Neural cell (in vitro differentiated cells): ENCODE data around the gene EBLN2. TPM values are rescaled to one million over a fixed set of nuclear protein-coding genes. Genes with fewer than 3 reads are reported as not detected.

Experiments
- H2AFZ ChIP-seq: fragments of 200-600, 300-800 bp; sonication (generic), shearing (Covaris generic); 2 replicates; pipeline ENCODE4 v1.6.0; 2014; ENCODE audit warnings: low read depth, mild to moderate bottlenecking, antibody characterized with exemption, low read length, moderate library complexity
- H3F3A ChIP-seq: fragments of 200-600 bp; shearing (Covaris generic); 2 replicates; pipeline ENCODE4 v1.6.1; 2016; ENCODE audit warnings: mild to moderate bottlenecking, moderate library complexity, mixed read lengths, antibody characterized with exemption, low read length; ENCODE audit not compliant: insufficient read depth, poor library complexity, severe bottlenecking
- H3K27ac ChIP-seq: fragments of 200-600, 300-800 bp; sonication (generic), shearing (Covaris generic); 2 replicates; pipeline ENCODE4 v1.5.1; 2014; ENCODE audit warnings: mild to moderate bottlenecking, low read length, moderate library complexity
- H3K27me3 ChIP-seq: fragments of 300-800, 200-600 bp; sonication (generic), shearing (Covaris generic); 2 replicates; pipeline ENCODE4 v1.6.0; 2014; ENCODE audit warnings: mild to moderate bottlenecking, low read depth, low read length, moderate library complexity; ENCODE audit not compliant: insufficient read depth
- H3K36me3 ChIP-seq: fragments of 300-800, 200-600 bp; sonication (generic), shearing (Covaris generic); 2 replicates; pipeline ENCODE4 v1.5.1; 2014; ENCODE audit warnings: mild to moderate bottlenecking, antibody characterized with exemption, low read length, moderate library complexity; ENCODE audit not compliant: insufficient read depth
- H3K4me2 ChIP-seq: fragments of 300-800, 200-600 bp; sonication (generic), shearing (Covaris generic); 2 replicates; pipeline ENCODE4 v1.6.0; 2014; ENCODE audit warnings: mild to moderate bottlenecking, low read length
- H3K4me3 ChIP-seq: fragments of 300-800, 200-600 bp; sonication (generic), shearing (Covaris generic); 2 replicates; pipeline ENCODE4 v1.5.1; 2014; ENCODE audit warnings: mild to moderate bottlenecking, low read length, moderate library complexity
- H3K79me2 ChIP-seq: fragments of 200-600 bp; shearing (Covaris generic); replicated peaks from 2 replicates; pipeline ENCODE4 v1.6.0; 2014; ENCODE audit warnings: mild to moderate bottlenecking, low read length, moderate library complexity; ENCODE audit not compliant: insufficient read depth
- H3K9ac ChIP-seq: fragments of 300-800, 200-600 bp; sonication (generic), shearing (Covaris generic); 2 replicates; pipeline ENCODE4 v1.6.1; 2016; ENCODE audit warnings: mild to moderate bottlenecking, low read length, mixed read lengths
- H3K9me2 ChIP-seq: fragments of 200-600 bp; shearing (Covaris generic); 2 replicates; pipeline ENCODE4 v1.6.1; 2016; ENCODE audit warnings: mild to moderate bottlenecking, low read length, mixed read lengths; ENCODE audit not compliant: insufficient read depth
- H3K9me3 ChIP-seq: fragments of 200-600, 300-800 bp; sonication (generic), shearing (Covaris generic); 2 replicates; pipeline ENCODE4 v1.6.1; 2016; ENCODE audit warnings: mild to moderate bottlenecking, mixed run types, low read length, moderate library complexity, mixed read lengths
- H4K20me1 ChIP-seq: fragments of 200-600 bp; shearing (Covaris generic); 2 replicates; pipeline ENCODE4 v1.6.1; 2016; ENCODE audit warnings: mild to moderate bottlenecking, mixed run types; ENCODE audit not compliant: insufficient read depth
- CTCF ChIP-seq: fragments of 450-650 bp; IDR thresholded peaks from 2 replicates; pipeline ENCODE4 v1.5.1; 2014; ENCODE audit warnings: antibody characterized with exemption, mild to moderate bottlenecking, moderate library complexity; ENCODE audit not compliant: poor library complexity, severe bottlenecking
- EP300 ChIP-seq: fragments of 450-650 bp; conservative IDR thresholded peaks from 2 replicates; pipeline ENCODE4 v1.6.1; 2014; ENCODE audit warnings: antibody characterized with exemption, mild to moderate bottlenecking, moderate library complexity; ENCODE audit not compliant: poor library complexity, severe bottlenecking
- EZH2 ChIP-seq: fragments of 200-600, 300-800 bp; shearing (Covaris generic), sonication (generic); IDR thresholded peaks from 2 replicates; pipeline ENCODE4 v1.6.1; 2014; ENCODE audit warnings: antibody characterized with exemption, low read length, borderline replicate concordance, mild to moderate bottlenecking; ENCODE audit not compliant: insufficient read depth, poor library complexity, severe bottlenecking
- MXI1 ChIP-seq: fragments of 450-650 bp; conservative IDR thresholded peaks from 2 replicates; pipeline ENCODE4 v1.6.1; 2014; ENCODE audit warnings: antibody characterized with exemption, mild to moderate bottlenecking; ENCODE audit not compliant: poor library complexity, severe bottlenecking
- POLR2AphosphoS5 ChIP-seq: IDR thresholded peaks from 2 replicates; pipeline ENCODE4 v1.6.1; 2012
- RAD21 ChIP-seq: fragments of 450-650 bp; conservative IDR thresholded peaks from 2 replicates; pipeline ENCODE4 v1.6.1; 2014; ENCODE audit warnings: antibody characterized with exemption, mild to moderate bottlenecking, moderate library complexity
- SMC3 ChIP-seq: fragments of 450-650 bp; conservative IDR thresholded peaks from 2 replicates; pipeline ENCODE4 v1.6.1; 2014; ENCODE audit warnings: antibody characterized with exemption, mild to moderate bottlenecking, moderate library complexity; ENCODE audit not compliant: poor library complexity
- TAF1 ChIP-seq: IDR thresholded peaks from 2 replicates; pipeline ENCODE4 v1.6.1; 2012; ENCODE audit warnings: low read depth
- polyA plus RNA-seq: library from polyadenylated mRNA; depleted of rRNA; stranded (reverse); fragments of >200 nt; gene quantifications from 2 replicates; pipeline ENCODE4 v1.2.3, GENCODE V29; 2014
- TF ChIP-seq, protein P1 (sequence below): IDR thresholded peaks from 2 replicates; pipeline ENCODE4 v1.6.1; 2012; ENCODE audit warnings: borderline replicate concordance

Gene EBLN2
- polyA plus RNA-seq, 1 donor from 2014 or later = 8.3 TPM

GRCh38 chr3:73081140-73081539, 19.7 kb downstream of the EBLN2 start:
- H2AFZ ChIP-seq = no peak overlapping the region
- TF ChIP-seq MXI1 (no peak), SMC3 (no peak), POLR2AphosphoS5 (no peak), RAD21 (no peak), CTCF (no peak), EP300 (no peak), EZH2 (no peak), TAF1 (no peak)
- TF ChIP-seq, protein P1, sequence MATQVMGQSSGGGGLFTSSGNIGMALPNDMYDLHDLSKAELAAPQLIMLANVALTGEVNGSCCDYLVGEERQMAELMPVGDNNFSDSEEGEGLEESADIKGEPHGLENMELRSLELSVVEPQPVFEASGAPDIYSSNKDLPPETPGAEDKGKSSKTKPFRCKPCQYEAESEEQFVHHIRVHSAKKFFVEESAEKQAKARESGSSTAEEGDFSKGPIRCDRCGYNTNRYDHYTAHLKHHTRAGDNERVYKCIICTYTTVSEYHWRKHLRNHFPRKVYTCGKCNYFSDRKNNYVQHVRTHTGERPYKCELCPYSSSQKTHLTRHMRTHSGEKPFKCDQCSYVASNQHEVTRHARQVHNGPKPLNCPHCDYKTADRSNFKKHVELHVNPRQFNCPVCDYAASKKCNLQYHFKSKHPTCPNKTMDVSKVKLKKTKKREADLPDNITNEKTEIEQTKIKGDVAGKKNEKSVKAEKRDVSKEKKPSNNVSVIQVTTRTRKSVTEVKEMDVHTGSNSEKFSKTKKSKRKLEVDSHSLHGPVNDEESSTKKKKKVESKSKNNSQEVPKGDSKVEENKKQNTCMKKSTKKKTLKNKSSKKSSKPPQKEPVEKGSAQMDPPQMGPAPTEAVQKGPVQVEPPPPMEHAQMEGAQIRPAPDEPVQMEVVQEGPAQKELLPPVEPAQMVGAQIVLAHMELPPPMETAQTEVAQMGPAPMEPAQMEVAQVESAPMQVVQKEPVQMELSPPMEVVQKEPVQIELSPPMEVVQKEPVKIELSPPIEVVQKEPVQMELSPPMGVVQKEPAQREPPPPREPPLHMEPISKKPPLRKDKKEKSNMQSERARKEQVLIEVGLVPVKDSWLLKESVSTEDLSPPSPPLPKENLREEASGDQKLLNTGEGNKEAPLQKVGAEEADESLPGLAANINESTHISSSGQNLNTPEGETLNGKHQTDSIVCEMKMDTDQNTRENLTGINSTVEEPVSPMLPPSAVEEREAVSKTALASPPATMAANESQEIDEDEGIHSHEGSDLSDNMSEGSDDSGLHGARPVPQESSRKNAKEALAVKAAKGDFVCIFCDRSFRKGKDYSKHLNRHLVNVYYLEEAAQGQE = no peak
- no peaks in the 10 kb centered on the region for H3K9me2 ChIP-seq
- no peaks in the 10 kb centered on the region for H3F3A ChIP-seq
- no peaks in the 10 kb centered on the region for H4K20me1 ChIP-seq
- H3K27ac ChIP-seq = no peak overlapping the region
- no peak overlapping the region for H3K4me3 ChIP-seq
- H3K9me3 ChIP-seq = no peaks in the 10 kb centered on the region
- no peak overlapping the region for H3K4me2 ChIP-seq
- H3K9ac ChIP-seq = no peak overlapping the region
- H3K27me3 ChIP-seq = no peaks in the 10 kb centered on the region
- H3K36me3 ChIP-seq = no peaks in the 10 kb centered on the region
- no peaks in the 10 kb centered on the region for H3K79me2 ChIP-seq

GRCh38 chr3:73084170-73084569, 22.7 kb downstream of the EBLN2 start:
- TF ChIP-seq MXI1 = no peak
- TF ChIP-seq POLR2AphosphoS5 = no peak
- TF ChIP-seq EP300 = no peak
- TF ChIP-seq CTCF = no peak
- no peak for TF ChIP-seq SMC3
- no peak for TF ChIP-seq RAD21
- TF ChIP-seq EZH2 = no peak
- TF ChIP-seq, protein P1 = no peak
- TF ChIP-seq TAF1 = no peak
- no peaks in the 10 kb centered on the region for H3K27me3 ChIP-seq

More at GRCh38 chr3:73084170-73084569, 22.7 kb downstream of the EBLN2 start:
- Histone ChIP-seq H3K9ac (no peak overlapping the region), H3K9me2 (no peaks in the 10 kb centered on the region), H3K4me3 (no peak overlapping the region), H3K27ac (no peak overlapping the region), H3K79me2 (no peaks in the 10 kb centered on the region), H3K36me3 (no peaks in the 10 kb centered on the region), H3K9me3 (no peaks in the 10 kb centered on the region), H4K20me1 (no peaks in the 10 kb centered on the region), H3K4me2 (no peak overlapping the region), H2AFZ (no peak overlapping the region), H3F3A (no peaks in the 10 kb centered on the region)
